Kidney (tissue), 14 donors: ENCODE results near the gene PDE6G. TPM values are rescaled to one million over a fixed set of nuclear protein-coding genes. Genes with fewer than 3 reads are reported as not detected.

ENCODE experiments used
- DNase-seq, 5 donors: peaks; one replicate each; pipeline ENCODE4 v3.0.0-alpha.2; 2013 to 2020
- FAIRE-seq: peaks from 2 replicates; lab custom pipeline; 2012; peaks lifted over from hg19 to GRCh38; lab: Jason Lieb, UNC
- H3K27ac ChIP-seq, 2 donors: one replicate each; pipeline ENCODE4 v1.7.0; 2013; ENCODE audit warnings: low read depth in 2 of 2, low read length in 2 of 2, inconsistent platforms in 1 of 2
- H3K27me3 ChIP-seq: one replicate; pipeline ENCODE4 v1.7.1; 2013; ENCODE audit warnings: low read length, inconsistent platforms; ENCODE audit not compliant: control insufficient read depth, insufficient read depth
- H3K36me3 ChIP-seq, 3 donors: one replicate each; pipeline versions ENCODE4 v1.7.0 to v1.7.1; 2013; ENCODE audit warnings: low read length in 3 of 3, control low read depth in 1 of 3, inconsistent platforms in 1 of 3; ENCODE audit not compliant: insufficient read depth in 3 of 3, control insufficient read depth in 2 of 3
- H3K4me1 ChIP-seq, 3 donors: one replicate each; pipeline versions ENCODE4 v1.7.0 to v1.7.1; 2013; ENCODE audit warnings: low read length in 3 of 3, inconsistent platforms in 1 of 3, low read depth in 1 of 3; ENCODE audit not compliant: control insufficient read depth in 2 of 3, insufficient read depth in 2 of 3
- H3K4me3 ChIP-seq, 3 donors: one replicate each; pipeline versions ENCODE4 v1.7.0 to v1.8.1; 2013; ENCODE audit warnings: low read length in 3 of 3, control low read depth in 1 of 3, inconsistent platforms in 1 of 3
- H3K9ac ChIP-seq, 3 donors: one replicate each; pipeline versions ENCODE4 v1.7.0 to v1.7.1; 2013; ENCODE audit warnings: low read length in 3 of 3, control low read depth in 1 of 3, inconsistent platforms in 1 of 3
- H3K9me3 ChIP-seq, 3 donors: one replicate each; pipeline versions ENCODE4 v1.7.0 to v1.7.1; 2013; ENCODE audit warnings: low read length in 3 of 3, control low read depth in 1 of 3, inconsistent platforms in 1 of 3; ENCODE audit not compliant: control insufficient read depth in 2 of 3, insufficient read depth in 1 of 3
- CTCF ChIP-seq: IDR thresholded peaks from 3 replicates; pipeline ENCODE4 v1.5.1; 2012; ENCODE audit warnings: mild to moderate bottlenecking, moderate library complexity, borderline replicate concordance; ENCODE audit not compliant: insufficient read depth; ENCODE audit errors: extremely low read depth
- intact Hi-C: fragments of 100-400 bp; cut with DNase I; formaldehyde crosslinking; loops from one replicate; pipeline ENCODE4 v1.11.1; 2022
- polyA plus RNA-seq: library from polyadenylated mRNA; stranded (reverse); fragments of 350-450 nt; fragmentation: Illumina TruSeq; extraction: RNeasy Lipid Tissue Mini Kit (QIAGEN cat#74804); gene quantifications from one replicate; pipeline ENCODE4 v1.2.3, GENCODE V29; 2014; ENCODE audit warnings: low read depth, low replicate concordance; ENCODE audit not compliant: insufficient read depth
- total RNA-seq: library from RNA; stranded (reverse); fragmentation: NEBNext Ultra II Directional; extraction: Animal tissue kit (Norgen Biotek cat#: 25700); gene quantifications from one replicate; pipeline ENCODE4 v1.2.1, GENCODE V29; 2021
- donor health status: control.
- donor health status: control.
- donor health status: control.
- donor health status: control.
- donor health status: control.
- donor health status: DM: yes; HTN: yes; CAD: no.
- donor health status: Normal renal cell carcinoma (clear cell type).

Gene PDE6G
- total and polyA plus RNA-seq, 2 donors from 2014 or later: 3.2 to 5.4 TPM

GRCh38 chr17:81651692-81652091 lies 4.7 kb downstream of the PDE6G start:
- no peak for FAIRE-seq
- no peaks in the 10 kb centered on the region for H3K4me1 ChIP-seq
- peaks cover 11% of the 10 kb centered on the region for H3K27me3 ChIP-seq
- no peak for TF ChIP-seq CTCF
- H3K27ac ChIP-seq: no peak overlapping the region
- H3K9me3 ChIP-seq: peaks cover 0 to 1% (median 0%) of the 10 kb centered on the region in 3 donors
- H3K36me3 ChIP-seq: no peaks in the 10 kb centered on the region
- intact Hi-C loops: no loop called here
- no peak overlapping the region for H3K4me3 ChIP-seq
- no peak for DNase-seq
- H3K9ac ChIP-seq: no peak overlapping the region

- Histone ChIP-seq H3K9me3 (peaks cover 0 to 1% (median 0%) of the 10 kb centered on the region in 3 donors), H3K4me1 (no peaks in the 10 kb centered on the region), H3K27me3 (peaks cover 11% of the 10 kb centered on the region), H3K27ac (no peak overlapping the region), H3K36me3 (no peaks in the 10 kb centered on the region), H3K4me3 (no peak overlapping the region), H3K9ac (no peak overlapping the region)
- no peak for FAIRE-seq
- DNase-seq: no peak
- no peak for TF ChIP-seq CTCF
- intact Hi-C loops: no loop called here
These were observed 5.4 kb downstream of the PDE6G start for GRCh38 chr17:81650951-81651350.

DNA sequence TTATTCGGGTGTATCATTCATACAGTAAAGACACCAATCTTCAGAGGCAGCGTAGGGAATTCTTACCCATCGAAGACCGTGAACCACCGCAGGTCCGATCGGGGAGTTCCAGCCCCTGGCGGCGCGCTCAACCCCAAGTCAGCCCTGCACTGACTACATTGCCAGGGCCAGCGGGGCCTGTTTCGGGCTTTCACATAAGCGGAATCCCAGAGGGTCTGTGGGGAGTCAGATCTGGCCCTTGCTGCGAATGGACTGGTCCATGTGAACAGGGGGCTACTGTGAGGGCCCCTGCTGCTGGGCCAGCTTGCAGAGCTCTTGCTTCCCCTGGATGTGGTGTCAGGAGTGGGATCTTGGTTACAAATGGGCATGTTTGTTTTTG lies 7.6 kb downstream of the PDE6G start:
- Histone ChIP-seq H3K4me3 (no peak overlapping the region), H3K9ac (no peak overlapping the region), H3K4me1 (no peaks in the 10 kb centered on the region), H3K27ac (no peak overlapping the region), H3K36me3 (peaks cover 2 to 3% (median 3%) of the 10 kb centered on the region in 3 donors), H3K27me3 (peaks cover 11% of the 10 kb centered on the region), H3K9me3 (peaks cover 0 to 1% (median 0%) of the 10 kb centered on the region in 3 donors)
- no peak for FAIRE-seq
- DNase-seq: no peak
- intact Hi-C loops: no loop called here
- no peak for TF ChIP-seq CTCF

DNA sequence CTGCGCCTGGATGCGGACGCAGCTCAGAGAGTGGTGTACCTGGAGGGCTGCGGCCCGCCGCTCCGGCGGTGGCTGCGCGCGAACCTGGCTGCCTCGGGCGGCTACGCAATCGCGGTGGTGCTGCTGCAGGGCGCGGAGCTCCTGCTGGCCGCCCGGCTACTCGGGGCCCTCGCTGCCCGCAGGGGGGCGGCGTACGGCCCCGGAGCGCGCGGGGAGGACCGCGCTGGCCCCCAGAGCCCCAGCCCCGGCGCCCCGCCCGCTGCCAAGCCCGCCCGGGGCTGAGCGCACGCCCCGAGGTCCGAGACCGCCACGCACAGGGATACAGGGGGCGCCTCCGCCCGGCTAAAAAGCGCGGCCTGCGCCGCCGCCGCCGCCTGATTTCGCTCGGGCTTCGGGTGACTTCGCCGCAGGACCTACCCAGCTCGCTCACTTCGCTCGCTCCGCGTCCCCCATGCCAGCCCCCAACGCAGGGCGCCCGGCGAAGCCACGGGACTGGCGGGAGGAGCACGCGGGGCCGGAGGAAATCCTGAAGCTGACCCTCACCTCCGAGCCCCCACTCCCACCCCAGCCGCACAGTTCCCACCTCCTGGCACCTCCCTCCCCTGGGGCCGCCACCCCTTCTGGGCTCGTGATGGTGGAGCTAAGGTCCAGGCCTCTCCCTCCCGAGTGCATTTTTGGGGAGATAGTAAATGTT lies 8.2 kb downstream of the PDE6G start:
- peaks cover 2 to 3% (median 3%) of the 10 kb centered on the region in 3 donors for H3K36me3 ChIP-seq
- DNase-seq (peak in 2 of 5 donors; percentile 13 to 49), FAIRE-seq (no peak)
- no peak overlapping the region for H3K4me3 ChIP-seq
- H3K9me3 ChIP-seq: peaks cover 0 to 1% (median 0%) of the 10 kb centered on the region in 3 donors
- peaks cover 11% of the 10 kb centered on the region for H3K27me3 ChIP-seq
- no peak overlapping the region for H3K27ac ChIP-seq
- H3K4me1 ChIP-seq: no peaks in the 10 kb centered on the region
- TF ChIP-seq CTCF: no peak
- no peak overlapping the region for H3K9ac ChIP-seq
- intact Hi-C loops: no loop called here
